Pons (tissue), 1 donor: ENCODE results near the gene INTS1.
"Not testable (repeated sequence)": the region's sequence is repeated elsewhere in the genome, so short reads cannot be mapped to it uniquely, and the experiment has no call there.

Source experiments
- DNase-seq: peaks from one replicate; pipeline ENCODE4 v3.0.0-alpha.2; 2016; ENCODE audit warnings: low spot score

INTS1 gene

GRCh38 chr7:1446026-1446425 is 58.2 kb downstream of the INTS1 start:
- DNase-seq = peak; percentile 82

- DNase-seq = no peak
Measured at GRCh38 chr7:1445341-1445740, 58.8 kb downstream of the INTS1 start.

- DNase-seq = no peak
Measured at GRCh38 chr7:1444925-1445322, 59.3 kb downstream of the INTS1 start.

GRCh38 chr7:1444214-1444924 is 59.8 kb downstream of the INTS1 start:
- no peak for DNase-seq

GRCh38 chr7:1443587-1444200 is 60.5 kb downstream of the INTS1 start:
- DNase-seq = not testable (repeated sequence)

- DNase-seq = no peak
Measured at GRCh38 chr7:1442355-1443124, 61.6 kb downstream of the INTS1 start.

GRCh38 chr7:1441615-1442354 is 62.4 kb downstream of the INTS1 start:
- DNase-seq = no peak

- DNase-seq = no peak
Measured at GRCh38 chr7:1440620-1441019, 63.6 kb downstream of the INTS1 start.

GRCh38 chr7:1439373-1440363 is 64.5 kb downstream of the INTS1 start:
- no peak for DNase-seq

GRCh38 chr7:1438821-1439220 is 65.4 kb downstream of the INTS1 start:
- no peak for DNase-seq

- no peak for DNase-seq
Measured at GRCh38 chr7:1438208-1438607, 66.0 kb downstream of the INTS1 start.

- no peak for DNase-seq
Measured at GRCh38 chr7:1437155-1437880, 66.9 kb downstream of the INTS1 start.

- no peak for DNase-seq
Measured at GRCh38 chr7:1436608-1437007, 67.6 kb downstream of the INTS1 start.

GRCh38 chr7:1434891-1435670 is 69.1 kb downstream of the INTS1 start:
- no peak for DNase-seq

GRCh38 chr7:1434165-1434718 is 69.9 kb downstream of the INTS1 start:
- no peak for DNase-seq

GRCh38 chr7:1433128-1433920 is 70.9 kb downstream of the INTS1 start:
- DNase-seq = no peak

GRCh38 chr7:1432411-1433082 is 71.6 kb downstream of the INTS1 start:
- peak; percentile 31 for DNase-seq
